HPDE6-E6E7 (cell line): ENCODE data around the gene ACP5.

Source experiments
- DNase-seq: peaks from one replicate; pipeline ENCODE4 v3.0.0; 2011; ENCODE audit warnings: missing footprints; ENCODE audit errors: extremely low spot score

ACP5 gene

GRCh38 chr19:11547929-11548700 lies 29.3 kb downstream of the ACP5 start:
- DNase-seq, result no peak

GRCh38 chr19:11541238-11541637 lies 36.2 kb downstream of the ACP5 start:
- no peak for DNase-seq

GRCh38 chr19:11540645-11541044 lies 36.8 kb downstream of the ACP5 start:
- no peak for DNase-seq

- DNase-seq, result no peak
Measured at GRCh38 chr19:11539495-11540365, 37.7 kb downstream of the ACP5 start.

GRCh38 chr19:11538232-11539036 lies 39.0 kb downstream of the ACP5 start, which contains the start of gene CNN1:
Gene CNN1, plus strand, starts transcription at chr19:11538851. Its CDS starts 77 bp downstream, at chr19:11538928.
- no peak for DNase-seq

- DNase-seq, result peak; percentile 74
Measured at GRCh38 chr19:11535792-11536595, 41.5 kb downstream of the ACP5 start.

- no peak for DNase-seq
Measured at GRCh38 chr19:11534948-11535347, 42.5 kb downstream of the ACP5 start.

- DNase-seq, result no peak
Measured at GRCh38 chr19:11534538-11534937, 42.9 kb downstream of the ACP5 start.

GRCh38 chr19:11530432-11530831 lies 47.0 kb downstream of the ACP5 start:
- no peak for DNase-seq

GRCh38 chr19:11528551-11529341 lies 48.7 kb downstream of the ACP5 start, which contains the start of gene ECSIT:
Gene ECSIT, minus strand, starts transcription at chr19:11529134. Its CDS starts 9,964 bp downstream, at chr19:11519170.
- DNase-seq, result peak; percentile 95
